Tongue (tissue), 2 donors: ENCODE data around the gene DAP3. TPM values are rescaled to one million over a fixed set of nuclear protein-coding genes. Genes with fewer than 3 reads are reported as not detected.

Experiments
- DNase-seq: peaks from one replicate; pipeline ENCODE4 v3.0.0-alpha.2; 2015
- total RNA-seq: library from RNA; depleted of rRNA; stranded (reverse); fragments of >200 nt; gene quantifications from one replicate; pipeline ENCODE4 v1.2.3, GENCODE V29; 2014

The DAP3 gene
- total RNA-seq, 1 donor from 2014 or later = 78.6 TPM

GRCh38 chr1:155776414-155776813 is 87.5 kb downstream of the DAP3 start:
- no peak for DNase-seq

- DNase-seq = peak; percentile 25
These were observed 88.7 kb downstream of the DAP3 start for GRCh38 chr1:155777582-155777981.

Other genes with a start within 250 kb of the DAP3 start
- 66.9 TPM for gene ASH1L, start 126.3 kb upstream of the DAP3 start, total RNA-seq
- gene MSTO1, start 78.9 kb upstream of the DAP3 start, total RNA-seq = 42.3 TPM
- gene YY1AP1, start 317 bp upstream of the DAP3 start, total RNA-seq = 168 TPM
- gene GON4L, start 168.1 kb downstream of the DAP3 start, total RNA-seq = 41.3 TPM
- 26.2 TPM for gene SYT11, start 170.5 kb downstream of the DAP3 start, total RNA-seq
- 32.6 TPM for gene RIT1, start 222.3 kb downstream of the DAP3 start, total RNA-seq
- 52.4 TPM for gene KHDC4, start 245.3 kb downstream of the DAP3 start, total RNA-seq